LNCaP clone FGC (cell line): ENCODE measurements around the gene RBBP8NL.

ENCODE experiments used
- DNase-seq: peaks from one replicate; pipeline ENCODE4 v3.0.0-alpha.2; 2011; ENCODE audit warnings: low read depth
- H3K4me3 ChIP-seq: 2 replicates; pipeline ENCODE4 v1.5.1; 2011; ENCODE audit warnings: mild to moderate bottlenecking, low read depth, low read length, control low read depth
- CTCF ChIP-seq: IDR thresholded peaks from 2 replicates; pipeline ENCODE4 v1.5.1; 2012; ENCODE audit warnings: mild to moderate bottlenecking; ENCODE audit not compliant: control insufficient read depth, insufficient read depth; ENCODE audit errors: extremely low read depth

The RBBP8NL gene

GRCh38 chr20:62409086-62409853, 18.1 kb downstream of the RBBP8NL start:
- no peak for TF ChIP-seq CTCF
- no peak overlapping the region for H3K4me3 ChIP-seq
- DNase-seq, result no peak

- TF ChIP-seq CTCF, result no peak
- no peak overlapping the region for H3K4me3 ChIP-seq
- no peak for DNase-seq
Observed at GRCh38 chr20:62408640-62409039, 18.7 kb downstream of the RBBP8NL start.

DNA sequence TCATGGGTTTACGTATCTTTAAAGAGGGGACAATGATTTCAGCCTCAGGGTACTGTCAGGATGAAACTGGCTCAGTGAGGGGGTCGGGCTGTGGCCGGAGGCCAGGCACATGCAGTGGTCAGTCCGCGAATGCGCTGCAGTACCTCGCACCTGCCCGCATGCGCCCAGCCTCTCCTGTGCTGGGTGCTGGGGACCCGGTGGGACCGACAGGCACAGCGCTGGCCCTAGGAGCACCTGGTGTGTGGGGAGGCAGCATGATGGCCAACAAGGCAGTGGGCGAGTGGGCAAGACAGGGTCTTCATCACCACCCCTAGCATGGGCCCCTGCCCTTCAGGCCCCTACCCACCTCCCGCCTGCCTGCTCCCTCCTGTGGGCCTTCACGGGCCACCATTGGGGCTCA, 19.3 kb downstream of the RBBP8NL start:
- peak overlapping the region; percentile 52; the same call in 1 of the 2 replicates for H3K4me3 ChIP-seq
- no peak for DNase-seq
- no peak for TF ChIP-seq CTCF

DNA sequence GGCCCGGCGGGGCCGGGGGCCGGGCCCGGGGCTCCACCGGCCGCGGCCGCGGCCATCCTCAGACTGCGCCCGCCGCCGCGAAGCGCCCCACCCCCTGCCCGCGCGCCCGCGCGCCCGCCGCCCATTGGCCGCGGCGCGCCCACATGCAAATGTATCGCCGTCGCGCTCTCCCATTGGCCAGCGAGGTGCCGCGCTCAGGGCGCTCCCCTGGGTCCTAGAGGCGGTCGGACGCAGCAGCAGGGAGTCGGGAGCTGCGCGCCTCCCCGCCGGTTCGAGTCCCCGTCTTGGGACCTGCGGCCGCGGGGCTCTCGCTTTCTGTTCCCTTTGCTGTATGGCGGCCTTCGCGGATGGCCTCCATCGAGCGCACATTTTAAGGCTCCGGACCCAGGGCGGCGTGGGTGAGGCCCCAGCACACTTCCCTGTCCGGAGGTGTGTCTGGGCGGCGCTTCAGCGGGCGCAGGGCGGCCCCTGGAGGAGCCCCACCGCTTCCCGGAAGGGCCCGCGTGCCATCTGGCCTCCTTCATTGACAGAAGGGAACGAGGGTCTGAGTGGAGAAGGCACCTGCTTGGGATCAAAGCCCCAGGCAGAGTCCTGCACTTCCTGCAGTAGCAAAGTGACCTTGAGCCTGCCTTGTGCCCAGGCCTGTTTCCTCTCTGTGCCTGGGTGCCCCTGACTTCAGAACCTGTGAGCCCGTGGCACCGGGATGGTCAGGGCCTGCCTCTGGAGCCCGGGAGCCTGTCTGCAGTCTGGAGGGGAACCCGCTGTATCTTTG, 19.9 kb downstream of the RBBP8NL start, which contains the start of gene CABLES2:
CABLES2 (minus strand) TSS at position 65 of the 772 bp plus-strand sequence; CDS start at position 56, 9 bp downstream.
- peak within 1 kb of the TSS; percentile 81 for H3K4me3 ChIP-seq
- 0 out of 2 replicates have a peak, but pooled peaks have one; percentile 3 for TF ChIP-seq CTCF
- DNase-seq, result peak; percentile 82

- no peak for TF ChIP-seq CTCF
- H3K4me3 ChIP-seq, result peak overlapping the region; percentile 81
- no peak for DNase-seq
Observed at GRCh38 chr20:62406635-62407176, 20.6 kb downstream of the RBBP8NL start.

GRCh38 chr20:62405981-62406513, 21.3 kb downstream of the RBBP8NL start:
- H3K4me3 ChIP-seq, result peak overlapping the region; percentile 81
- no peak for DNase-seq
- no peak for TF ChIP-seq CTCF
